Brain pericyte (primary cell): ENCODE measurements around the gene SKI.

Experiments
- DNase-seq: peaks from one replicate; pipeline ENCODE4 v3.0.0-alpha.2; 2012; ENCODE audit warnings: low read depth, low spot score

Gene SKI

DNA sequence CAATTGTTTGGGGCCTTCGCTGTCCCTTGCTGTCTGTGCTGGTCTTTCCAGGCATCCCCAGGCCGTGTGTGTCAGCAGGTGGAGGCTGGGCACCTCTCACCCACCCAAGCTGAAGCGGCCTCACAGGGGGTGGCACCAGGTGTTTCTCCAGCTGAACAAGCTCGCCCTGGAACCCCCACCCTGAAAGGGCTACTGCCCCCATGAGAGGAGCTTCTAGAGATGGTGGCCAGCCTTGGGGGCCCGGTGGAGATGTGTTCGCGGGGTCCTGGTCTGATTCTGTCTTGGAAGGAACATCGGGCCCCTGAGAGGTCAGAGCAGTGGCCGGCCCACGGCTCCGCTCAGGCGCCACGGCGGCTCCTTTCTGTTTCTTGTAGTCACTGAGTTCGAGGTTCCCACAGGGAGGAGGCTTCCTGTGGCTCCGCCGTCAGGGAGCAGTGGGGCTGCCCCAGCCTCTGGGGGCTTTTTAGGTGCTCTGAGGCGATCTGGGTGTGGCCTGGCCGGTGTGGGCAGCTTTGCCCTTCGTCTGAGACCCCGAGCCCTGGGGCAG lies 46.9 kb downstream of the SKI start:
- no peak for DNase-seq

DNA sequence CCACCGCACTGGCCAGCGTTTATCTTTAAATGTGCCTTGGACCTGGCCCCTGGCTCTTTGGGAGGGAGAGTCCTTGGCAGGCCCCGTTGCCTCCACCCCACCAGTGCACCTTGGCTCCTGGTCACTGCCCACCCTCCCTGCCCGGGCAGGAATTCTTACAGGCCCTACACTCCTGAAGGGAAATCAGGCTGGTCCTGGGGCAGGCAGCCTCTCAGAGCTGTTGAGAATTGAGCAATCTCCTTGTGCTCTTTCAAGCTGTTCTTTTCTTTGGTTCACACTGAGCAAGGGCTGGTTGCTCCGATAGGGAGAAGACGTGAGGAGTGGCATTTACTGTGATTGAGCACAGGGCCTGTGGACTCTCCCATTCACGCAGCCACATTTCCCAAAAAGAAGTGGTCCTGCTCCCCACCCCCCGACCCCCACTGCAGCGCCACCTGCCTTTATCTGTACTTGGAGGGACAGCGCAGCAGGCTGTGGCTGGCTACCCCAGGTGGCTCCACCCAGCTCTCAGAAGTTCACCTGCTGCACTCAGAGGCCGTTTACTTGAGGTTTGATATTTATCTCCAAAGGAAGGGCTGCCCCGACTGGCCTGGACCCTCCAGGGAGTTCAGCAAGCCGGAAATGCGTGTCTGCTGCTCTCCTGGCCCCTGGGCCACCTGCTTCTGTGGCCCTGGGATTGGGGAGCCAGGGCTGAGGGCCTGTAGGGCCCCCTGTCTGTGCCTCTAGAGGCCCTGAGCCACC lies 47.8 kb downstream of the SKI start:
- DNase-seq = no peak

DNA sequence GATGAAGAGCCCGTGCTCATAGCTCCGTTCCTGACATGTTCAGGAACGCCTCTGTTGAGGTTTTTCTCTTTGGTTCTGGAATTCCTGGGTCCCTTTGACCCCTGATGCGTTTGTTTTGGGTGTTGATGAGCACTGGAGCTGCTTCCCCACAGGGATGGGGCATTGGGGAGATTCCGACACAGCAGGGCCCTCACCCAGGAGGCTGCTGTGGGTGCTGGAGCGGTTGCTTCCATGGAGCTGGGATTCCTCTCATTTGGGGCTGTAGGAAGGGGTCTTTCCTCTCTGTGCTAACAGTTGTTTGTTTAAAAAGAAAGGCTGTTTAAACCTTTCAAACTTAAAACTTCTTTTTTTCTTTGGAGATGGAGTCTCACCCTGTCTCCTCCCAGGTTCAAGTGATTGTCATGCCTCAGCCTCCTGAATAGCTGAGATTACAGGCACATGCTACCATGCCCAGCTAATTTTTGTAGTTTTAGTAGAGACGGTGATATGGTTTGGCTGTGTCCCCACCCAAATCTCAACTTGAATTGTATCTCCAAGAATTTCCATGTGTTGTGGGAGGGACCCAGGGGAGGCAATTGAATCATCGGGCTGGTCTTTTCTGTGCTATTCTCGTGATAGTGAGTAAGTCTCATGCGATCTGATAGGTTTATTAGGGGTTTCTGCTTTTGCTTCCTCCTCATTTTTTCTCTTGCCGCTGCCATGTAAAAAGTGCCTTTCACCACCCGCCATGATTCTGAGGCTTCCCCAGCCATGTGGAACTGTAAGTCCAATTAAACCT lies 48.9 kb downstream of the SKI start:
- no peak for DNase-seq

DNA sequence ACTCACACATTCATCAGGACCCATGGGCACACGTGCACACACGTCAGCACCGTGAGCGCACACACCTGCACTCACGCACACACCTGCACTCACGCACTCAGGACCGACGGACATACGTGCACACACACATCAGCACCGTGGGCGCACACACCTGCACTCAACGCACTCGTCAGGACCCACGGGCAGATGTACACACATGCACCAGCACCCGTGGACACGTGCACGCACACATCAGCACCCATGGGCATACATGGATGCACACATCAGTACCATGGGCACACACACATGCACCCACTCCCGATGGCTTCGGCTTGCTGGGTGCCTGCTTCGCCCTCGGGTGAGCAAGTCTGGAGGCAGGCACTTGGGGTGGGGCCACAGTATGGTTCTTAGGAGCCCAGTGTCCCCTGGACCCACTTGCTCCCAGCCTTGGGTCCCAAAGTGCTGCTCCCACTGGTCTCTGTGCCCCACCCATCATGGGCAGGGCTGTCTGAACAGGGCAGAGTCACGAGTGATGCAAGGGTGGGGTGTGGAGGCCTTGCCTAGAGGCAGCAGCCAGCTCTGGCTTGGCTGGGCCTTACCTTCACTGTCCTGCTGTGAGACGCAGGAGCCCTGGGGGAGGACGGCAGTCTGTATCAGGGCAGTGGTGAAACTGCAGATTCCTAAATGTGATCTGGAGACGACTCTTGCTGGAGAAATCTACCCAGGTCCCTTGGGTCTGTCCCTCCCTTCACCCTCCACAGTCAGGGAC lies 49.8 kb downstream of the SKI start:
- no peak for DNase-seq

DNA sequence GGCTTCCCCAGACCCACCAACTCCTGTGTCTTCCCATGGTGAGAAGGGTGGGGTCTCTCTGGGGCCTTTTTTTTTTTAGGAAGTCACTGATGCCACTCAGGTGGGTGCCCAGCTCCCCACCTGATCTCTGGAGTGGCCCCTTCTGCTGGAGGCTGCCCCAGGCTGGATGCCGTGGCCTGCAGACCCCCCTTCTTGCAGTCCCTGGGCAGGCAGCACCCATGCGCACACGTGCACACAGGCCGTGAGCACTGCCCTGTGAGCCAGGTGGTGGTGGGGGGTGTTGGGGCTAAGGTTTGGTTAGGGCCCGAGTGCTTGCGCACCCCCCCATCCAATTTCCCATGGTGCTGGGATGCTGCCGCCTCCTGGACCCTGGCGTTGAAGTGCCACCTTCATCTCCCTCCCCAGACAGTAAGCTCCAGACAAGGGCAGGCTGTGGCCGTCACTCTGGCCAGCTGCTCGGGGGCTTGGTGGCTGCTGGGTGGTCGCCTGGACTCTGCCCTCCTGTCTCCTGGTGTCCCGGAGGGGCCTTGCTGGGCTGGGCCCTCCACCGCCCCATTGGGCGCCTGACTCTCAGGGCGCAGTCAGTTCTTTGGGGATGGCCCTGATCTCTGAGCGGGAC lies 50.6 kb downstream of the SKI start:
- DNase-seq = no peak

DNA sequence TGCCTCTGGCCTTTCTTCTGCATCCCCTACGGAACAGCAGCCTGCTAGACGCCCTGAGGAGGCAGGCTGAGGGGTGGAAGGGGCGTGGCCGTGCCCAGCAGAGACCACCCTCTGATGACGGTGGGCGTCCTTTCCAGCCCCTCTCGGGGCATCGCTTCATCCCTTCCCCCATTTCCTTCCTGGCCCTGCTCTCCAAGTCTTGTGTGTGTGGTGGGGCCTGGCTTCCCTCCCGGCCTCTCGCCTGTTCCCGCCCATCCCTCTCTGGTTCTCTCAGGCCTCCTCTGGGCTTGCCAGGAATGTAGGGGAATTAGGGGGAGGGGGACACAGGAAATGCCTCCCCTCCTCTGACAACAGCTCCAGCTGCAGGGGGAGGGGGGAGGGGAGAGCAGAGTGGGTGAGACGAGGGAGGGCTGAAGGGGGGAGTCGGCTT lies 51.1 kb downstream of the SKI start:
- DNase-seq = peak; percentile 69

DNA sequence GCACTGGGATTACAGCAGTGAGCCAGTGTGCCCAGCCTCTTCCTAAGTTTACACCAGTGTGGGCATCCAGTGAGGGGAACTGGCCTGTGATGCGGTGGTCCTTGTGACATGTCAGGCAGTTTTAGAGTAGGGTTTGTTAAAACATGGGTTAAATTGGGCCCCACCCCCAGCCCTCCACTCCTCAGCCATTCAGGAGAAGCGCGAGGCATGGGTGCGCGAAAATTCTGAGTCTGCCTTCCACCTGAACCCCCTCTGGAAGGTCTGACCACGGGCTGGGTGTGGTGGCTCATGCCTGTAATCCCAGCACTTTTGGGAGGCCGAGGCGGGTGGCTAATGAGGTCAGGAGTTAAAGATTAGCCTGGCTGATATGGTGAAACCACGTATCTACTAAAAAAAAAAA lies 51.7 kb downstream of the SKI start:
- no peak for DNase-seq

DNA sequence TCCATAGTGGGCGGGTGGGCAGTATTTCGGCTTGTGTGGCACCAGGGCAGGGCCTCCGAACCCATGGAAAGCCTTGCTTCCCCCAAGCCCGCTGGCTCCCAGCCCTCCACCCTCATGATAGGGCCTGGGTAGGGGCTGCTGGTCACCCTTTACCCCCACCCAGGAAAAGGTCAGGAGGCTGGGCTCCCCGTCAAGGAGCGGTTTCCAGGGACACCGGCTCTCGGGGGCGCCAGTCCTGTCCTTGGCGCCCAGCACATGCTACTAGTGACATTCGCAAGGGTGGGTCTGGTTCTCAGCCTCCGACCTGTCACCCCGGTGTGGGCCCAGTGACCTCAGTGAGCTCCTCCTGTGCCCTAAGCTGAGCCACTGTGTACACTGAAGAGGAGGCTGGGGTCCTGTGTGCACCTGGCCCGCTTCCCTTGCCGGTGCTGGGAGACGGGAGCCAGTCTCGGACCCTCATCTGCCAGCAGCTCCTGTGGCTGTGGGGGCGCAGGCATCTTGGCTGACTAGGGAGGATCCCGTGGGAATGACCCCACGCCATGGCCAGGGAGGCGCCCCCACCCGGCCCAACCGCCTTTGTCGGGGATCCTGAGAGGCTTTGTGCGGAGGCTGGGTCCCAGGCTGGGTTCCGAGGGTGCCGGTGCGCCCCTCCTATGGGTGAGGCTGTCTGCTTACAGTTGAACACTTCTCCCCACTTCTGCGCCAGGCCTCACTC lies 54.6 kb downstream of the SKI start:
- no peak for DNase-seq

DNA sequence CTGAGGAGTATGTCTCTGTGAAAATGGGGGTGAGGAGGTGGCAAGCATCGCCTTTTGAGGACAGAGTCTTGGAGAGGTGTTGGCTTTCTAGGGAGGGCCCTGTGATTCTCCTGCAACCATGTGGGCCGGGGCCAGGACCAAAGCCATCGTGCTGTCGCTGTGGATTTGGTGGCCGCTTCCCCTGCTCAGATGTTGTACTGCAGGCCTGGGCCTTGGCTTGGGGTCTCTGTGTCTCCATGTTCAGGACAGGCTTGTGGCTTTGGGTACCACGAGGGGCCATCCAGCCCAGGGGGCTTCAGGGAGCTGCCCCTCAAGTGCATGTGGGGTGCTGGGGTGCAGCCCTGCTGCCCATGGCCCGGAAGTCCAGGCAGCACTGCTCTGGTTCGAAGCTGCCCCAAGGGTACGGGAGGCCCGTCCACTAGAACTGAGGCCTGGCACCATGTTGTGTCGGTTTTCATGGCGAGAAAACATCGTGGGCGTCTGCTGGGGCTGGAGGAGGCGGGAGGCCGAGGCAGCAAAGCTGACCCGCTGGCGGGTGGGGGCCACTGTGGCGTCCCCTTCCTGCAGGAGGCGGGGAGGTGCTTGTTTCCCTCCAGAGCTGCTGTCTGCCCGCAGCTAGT lies 55.4 kb downstream of the SKI start:
- no peak for DNase-seq

DNA sequence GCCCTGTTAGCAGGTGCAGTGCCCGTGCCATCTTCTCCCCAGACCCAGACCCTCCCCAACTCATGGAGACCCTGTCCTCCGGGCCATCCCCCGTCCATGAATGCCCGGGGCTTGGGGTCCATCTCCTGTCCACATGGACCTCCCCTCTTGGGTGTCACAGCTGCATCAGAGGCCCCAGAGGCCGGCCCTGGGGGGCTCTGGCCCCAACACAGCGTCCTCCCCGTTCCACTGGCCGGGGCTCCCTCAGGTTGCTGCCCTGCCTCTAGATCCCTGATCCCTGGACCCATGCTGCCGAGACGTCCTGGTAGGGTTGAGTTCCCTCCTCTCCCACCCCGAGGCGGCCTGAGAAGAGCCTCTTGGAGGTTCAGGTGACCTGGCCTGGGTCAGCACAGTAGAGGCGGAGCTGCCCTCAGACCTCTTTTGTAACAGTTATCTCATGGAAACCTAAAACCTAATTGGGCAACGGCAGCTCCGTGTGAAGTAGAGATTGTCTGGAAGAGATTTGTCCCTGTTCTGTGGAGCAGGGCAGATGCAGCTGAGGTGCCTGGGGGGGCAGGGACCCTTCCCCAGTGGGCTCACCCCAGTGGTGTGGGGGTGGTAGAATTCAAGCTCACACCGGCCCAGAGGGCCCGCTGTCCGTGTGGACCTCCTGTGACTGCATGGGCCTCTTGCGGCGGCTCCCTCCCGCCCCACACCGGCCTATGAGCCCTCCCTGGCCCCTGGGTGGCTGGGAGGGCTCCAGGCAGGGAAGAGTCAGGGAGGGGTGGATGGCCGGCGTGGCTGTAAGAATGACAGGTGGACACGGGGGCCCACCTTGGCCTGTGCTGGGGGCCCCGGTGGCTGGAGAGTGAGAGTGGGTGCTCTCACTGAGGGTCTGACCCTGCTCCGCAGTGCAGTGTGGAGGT lies 56.1 kb downstream of the SKI start:
- no peak for DNase-seq

DNA sequence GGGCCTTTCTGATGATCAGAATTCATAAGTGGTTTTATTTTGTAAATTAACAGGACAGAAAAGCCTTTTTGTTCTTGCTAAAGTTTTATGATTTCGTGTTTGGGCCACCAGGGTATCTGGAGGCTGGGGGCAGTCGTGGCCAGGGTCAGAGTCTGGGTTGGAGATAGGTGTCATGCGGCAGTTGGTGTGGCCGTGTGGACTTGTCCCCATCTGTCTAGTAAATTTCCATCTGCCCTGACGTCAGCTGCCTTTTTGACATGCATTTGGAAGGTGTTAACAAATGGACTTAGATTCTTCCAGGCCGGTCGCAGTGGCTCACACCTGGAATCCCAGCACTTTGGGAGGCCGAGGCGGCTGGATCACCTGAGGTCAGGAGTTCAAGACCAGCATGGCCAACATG lies 56.8 kb downstream of the SKI start:
- DNase-seq = no peak

DNA sequence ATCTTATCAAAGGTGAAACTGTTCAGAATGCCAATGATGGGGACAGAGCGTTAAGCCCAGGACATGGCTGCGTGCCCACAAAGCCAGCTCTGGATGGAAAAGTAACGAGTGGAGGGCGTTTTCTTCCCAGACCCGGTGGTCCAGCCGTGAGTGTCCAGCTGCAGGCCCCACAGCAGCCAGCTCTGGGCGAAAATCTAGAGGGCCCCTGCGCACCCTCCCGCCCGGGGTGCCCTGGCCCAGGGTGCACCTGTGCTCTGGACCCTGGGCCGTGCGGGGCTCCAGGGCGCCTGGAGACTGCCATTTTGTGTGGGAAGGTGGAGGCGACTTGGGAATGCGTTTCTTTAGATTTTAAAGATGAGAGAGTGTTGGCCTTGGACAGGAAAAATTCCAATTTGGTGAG lies 58.8 kb downstream of the SKI start:
- no peak for DNase-seq

DNA sequence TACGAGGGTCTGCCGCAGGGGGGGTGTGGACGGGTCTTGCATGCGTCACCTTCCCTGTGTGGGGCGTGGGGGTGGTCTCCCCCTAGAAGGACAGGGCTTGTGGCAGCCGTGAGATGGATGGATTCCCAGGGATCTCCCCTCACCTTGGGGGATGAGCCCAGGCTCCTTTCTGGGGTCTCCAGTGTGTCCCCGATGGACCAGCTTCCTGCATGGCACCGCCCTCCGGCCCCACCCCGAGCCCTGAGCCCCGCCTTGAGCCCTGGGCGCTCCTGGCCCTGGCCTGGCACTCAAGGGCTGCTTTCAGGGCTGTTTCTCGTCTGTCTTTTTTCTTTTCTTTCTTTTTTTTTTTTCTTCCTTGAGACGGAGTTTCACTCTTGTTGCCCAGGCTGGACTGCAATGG lies 59.5 kb downstream of the SKI start:
- DNase-seq = no peak

DNA sequence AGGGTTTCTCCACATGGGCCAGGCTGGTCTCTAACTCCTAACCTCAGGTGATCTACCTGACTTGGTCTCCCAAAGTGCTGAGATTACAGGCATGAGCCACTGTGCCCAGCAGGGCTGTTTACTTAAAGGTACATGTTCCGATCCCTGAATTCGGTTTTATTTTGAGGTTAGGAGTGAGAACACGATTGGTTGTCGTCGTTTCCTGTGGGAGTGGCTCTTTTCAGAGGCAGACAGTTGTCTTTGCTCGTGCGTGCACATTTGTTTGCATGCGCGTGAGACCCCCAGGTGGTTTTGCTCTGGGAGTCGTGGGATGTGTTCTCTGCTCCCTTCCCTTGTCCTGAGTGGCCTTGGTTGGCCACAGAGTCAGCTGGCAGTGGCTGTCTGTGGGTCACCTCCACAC lies 60.2 kb downstream of the SKI start:
- DNase-seq = no peak

DNA sequence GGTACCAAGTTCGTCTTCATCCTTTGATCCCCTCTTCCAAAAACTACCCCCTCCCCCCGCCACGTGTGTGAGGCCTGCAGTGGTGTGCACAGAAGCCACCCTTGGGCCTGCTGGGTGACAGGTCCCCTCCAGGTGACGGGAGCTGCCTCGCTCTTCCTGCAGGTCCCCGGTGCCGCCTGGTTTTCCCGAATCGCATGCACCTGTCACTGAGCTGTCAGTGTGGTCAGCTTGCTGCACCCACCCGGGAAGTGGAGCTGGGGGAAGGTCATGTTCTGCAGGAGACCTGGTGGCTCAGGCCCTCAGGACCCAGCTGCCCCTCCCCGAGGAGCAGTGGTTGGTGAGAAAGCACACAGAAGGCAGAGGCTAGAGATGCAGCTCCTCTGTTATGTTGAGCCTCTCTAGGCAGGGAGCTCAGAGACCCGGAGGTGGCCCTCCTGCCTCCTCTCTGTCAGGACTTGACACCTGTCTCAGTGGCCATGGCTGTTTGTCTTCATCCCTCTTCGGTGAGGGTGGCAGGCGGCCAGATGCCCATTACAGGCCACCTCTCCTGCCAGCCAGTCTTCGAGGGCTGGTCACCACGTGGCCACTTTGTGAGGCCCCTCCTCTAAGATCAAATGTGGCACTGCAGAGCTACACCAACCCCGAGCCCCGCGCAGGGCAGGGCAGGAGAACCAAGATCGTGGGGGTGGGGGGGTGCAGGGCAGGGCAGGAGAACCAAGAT lies 60.9 kb downstream of the SKI start:
- no peak for DNase-seq

DNA sequence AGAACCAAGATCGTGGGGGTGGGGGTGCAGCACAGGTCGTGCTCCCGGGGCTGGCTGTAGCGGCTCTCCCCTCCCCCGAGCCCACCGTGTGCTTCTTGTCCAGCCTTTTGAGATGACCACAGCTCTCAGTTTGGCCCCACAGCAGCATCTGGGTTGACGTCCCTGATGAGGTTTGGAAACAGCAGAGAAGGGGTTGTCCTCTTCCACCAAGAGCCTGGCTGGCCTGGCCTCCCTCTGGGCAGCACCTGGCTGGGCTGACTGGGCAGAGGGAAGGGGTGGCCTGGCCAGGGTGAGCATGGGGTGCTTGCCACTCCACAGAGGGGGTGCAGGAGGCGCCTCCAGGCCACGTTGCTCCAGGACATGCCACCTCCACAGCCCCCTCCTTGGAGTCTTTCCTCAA lies 61.5 kb downstream of the SKI start:
- DNase-seq = no peak

DNA sequence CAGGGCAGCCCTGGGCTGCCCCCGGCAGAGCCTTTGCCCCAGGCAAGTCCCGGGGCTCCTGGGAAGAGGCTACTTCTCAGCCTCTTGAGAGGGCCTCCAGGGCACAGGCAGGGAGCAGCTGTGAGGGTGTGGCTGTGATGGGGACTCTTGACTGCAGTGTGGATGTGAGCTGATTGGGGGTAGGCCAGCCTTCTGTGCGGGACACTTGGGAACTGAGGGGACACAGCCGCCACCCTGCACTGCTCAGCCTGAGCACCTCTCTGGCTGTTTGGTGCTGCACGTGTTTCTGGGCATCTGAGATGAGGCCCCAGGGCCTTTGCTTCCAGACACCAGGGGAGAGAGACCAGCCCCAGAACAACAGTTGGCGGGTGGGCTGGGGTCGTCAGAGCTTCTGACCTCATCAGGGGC lies 62.1 kb downstream of the SKI start:
- no peak for DNase-seq

DNA sequence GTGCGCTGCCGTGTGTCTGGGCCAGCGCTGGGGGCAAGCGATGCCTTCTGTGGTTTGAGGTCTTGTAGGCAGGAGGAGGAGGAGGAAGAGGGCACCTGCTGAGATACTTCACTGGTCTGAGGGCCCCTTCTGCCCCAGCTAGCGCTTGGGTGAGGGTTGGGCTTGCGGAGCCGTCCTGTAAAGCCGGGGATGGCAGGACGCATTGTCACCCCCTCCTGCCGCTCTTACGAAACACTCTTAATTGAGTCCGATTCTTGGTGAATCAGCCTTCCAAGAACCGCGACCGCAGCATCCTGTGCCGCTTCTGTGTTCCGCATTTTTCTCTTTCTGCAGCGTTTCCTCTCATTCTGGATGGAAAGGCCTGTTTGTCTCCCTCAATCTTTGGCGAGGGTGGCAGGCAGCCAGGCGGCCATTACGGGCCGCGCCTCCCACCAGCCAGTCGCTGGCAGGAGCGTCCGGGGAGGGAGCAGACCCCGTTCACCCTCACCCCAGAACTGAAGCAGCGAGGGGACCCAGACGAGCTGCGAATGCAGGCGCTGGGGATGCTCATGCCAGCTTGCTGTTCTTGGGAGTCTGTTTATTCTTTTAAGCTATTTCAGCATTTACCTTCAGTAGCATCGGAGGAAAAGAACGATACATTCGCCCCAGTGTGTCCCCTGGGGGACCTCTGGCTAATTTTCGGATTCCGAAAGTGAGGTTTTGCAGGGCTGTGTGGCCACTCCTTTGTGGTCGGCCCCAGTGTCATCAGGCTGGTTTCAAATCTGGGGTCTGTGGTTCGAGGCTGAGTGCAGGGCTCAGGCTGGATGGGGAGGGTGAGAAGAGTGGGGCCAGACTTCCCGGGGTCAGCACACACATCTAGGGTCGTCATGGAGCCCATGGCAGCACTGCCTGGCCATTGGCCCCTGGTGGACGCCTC lies 62.7 kb downstream of the SKI start:
- peak; percentile 64 for DNase-seq
